ENCODE data around the gene SSX1.
"Not testable (repeated sequence)": the region's sequence is repeated elsewhere in the genome, so short reads cannot be mapped to it uniquely, and the experiment has no call there.

The SSX1 gene, protein sequence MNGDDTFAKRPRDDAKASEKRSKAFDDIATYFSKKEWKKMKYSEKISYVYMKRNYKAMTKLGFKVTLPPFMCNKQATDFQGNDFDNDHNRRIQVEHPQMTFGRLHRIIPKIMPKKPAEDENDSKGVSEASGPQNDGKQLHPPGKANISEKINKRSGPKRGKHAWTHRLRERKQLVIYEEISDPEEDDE

DNA sequence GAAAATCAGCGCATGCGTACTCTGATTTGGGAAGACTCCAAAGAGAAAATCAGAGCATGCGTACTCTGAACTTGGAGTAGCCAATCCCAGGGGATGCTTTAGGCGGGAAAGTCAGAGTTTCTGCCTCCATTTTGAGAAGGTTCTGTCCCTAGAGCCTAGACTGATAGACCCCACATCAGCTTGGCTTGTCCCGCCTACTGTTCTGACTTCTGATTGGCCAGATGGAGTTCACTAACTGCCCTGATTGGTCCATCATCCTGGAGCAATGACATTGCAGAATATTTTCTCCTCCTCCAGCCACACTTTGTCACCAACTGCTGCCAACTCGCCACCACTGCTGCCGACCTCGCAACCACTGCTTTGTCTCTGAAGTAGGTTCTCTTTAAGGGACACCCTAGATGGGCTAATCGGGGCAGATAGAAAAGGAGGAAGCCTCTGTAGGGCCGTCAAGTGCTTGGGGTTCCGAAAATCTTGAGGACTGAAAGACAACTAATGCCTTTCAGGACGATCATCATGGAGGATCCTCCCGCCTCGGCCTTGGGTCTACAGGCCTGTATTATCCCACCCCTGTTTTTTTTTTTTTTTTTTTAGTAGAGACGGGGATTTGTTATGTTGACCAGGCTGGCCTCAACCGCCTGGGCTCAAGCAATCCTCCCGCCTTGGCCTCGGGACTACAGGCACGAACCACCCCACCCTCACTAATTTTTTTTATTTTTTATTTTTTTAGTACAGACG, at the start of gene SSX1:
TSS of gene SSX1 (plus strand) at position 331 of the 735 bp plus-strand sequence. CDS start 1,850 bp downstream, outside the sequence.
- not testable (repeated sequence) for DNase-seq

DNA sequence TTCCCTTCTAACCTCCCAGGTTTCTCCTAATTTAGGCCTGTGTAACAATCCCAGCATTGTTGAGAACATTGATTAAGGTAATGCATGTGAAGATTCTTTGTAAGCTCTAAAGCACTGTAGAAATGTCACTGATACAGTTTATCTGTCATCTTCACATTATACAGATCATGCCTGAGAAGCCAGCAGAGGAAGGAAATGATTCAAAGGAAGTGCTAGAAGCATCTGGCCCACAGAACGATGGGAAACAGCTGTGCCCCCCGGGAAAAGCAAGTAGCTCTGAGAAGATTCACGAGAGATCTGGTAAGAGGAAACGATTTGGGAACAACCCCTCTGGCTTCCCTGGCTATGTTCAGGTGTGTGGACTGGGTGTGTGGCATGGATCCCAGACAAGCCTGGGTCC, 40.9 kb upstream of the SSX1 start:
- DNase-seq: not testable (repeated sequence)

DNA sequence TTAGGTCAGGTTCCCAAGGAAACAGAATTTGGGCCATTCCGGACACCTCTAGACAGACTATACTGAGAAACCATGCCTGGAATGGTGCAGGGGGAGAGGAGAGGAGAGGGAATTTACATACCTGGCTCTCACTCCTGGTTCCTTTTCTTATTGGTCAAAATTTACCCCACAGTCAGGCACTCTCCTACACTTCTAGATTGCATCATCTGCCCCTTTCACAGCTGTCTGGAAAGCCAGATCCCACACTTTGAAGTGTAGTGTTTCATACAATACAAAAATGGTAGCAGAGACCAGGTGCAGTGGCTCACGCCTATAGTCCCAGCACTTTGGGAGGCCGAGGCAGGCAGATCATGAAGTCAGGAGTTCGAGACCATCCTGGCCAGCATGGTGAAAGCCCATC, 31.0 kb upstream of the SSX1 start:
- DNase-seq: not testable (repeated sequence)

DNA sequence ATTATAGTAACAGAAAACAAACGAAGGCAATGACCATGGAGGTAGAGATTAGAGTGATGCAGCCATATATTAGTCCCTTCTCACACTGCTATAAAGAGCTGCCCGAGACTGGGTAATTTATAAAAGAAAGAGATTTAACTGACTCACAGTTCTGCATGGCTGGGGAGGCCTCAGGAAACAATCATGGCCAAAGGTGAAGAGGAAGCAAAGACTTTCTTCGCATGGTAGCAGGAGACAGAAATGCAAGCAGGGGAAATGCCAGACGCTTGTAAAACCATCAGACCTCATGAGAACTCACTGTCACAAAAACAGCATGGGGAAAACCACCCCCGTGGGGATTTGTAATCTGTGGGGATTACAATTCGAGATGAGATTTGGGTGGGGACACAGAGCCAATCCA, 2.2 kb upstream of the SSX1 start:
- DNase-seq: not testable (repeated sequence)

DNA sequence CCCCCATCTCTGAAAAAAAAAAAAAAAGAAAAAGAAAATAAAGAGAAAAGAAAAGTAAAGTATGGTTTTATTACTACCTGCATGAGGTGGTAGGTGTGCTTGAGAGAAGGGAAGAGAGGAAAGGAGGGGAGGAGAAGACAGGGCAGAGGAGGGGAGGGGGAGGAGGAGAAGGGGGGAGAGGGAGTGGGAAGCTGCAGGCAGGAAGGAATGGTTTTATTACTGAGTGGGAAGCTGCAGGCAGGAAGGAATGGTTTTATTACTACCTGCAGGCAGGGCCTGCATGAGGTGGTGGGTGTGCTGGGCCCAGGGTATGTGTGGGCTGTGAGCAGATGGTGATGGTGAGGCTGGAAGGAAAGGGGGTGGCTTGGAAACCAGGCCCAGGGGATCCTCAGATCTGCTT, 19.2 kb downstream of the SSX1 start:
- DNase-seq: not testable (repeated sequence)

DNA sequence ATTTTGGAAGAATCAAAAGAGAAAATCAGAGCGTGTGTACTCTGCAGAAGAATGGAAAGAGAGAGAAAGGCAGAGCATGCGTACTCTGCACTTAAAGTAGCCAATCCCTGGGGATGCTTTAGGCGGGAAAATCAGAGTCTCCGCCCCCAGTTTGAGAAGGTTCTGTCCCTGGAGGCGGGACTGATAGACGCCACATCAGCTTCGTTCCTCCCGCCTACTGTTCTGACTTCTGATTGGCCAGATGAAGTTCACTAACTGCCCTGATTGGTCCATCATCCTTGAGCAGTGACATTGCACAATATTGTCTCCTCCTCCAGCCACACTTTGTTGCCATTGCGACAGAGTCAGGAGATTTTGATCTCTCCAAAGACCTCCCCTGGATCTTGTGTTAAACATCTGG, 23.8 kb downstream of the SSX1 start:
- DNase-seq: no peak

DNA sequence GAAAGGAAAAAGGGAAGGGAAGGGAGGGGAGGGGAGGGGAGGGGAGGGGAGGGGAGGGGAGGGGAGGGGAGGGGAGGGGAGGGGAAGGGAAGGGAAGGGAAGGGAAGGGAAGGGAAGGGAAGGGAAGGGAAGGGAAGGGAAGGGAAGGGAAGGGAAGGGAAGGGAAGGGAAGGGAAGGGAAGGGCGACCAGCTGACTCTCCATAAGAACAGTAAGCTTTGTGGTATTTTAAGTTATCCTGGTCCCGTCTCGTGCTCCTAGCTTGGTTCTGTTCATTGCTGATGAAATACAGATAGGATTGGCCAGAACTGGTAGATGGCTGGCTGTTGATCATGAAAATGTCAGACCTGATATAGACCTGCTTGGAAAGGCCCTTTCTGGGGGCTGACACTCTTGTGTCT, 25.5 kb downstream of the SSX1 start:
- not testable (repeated sequence) for DNase-seq

DNA sequence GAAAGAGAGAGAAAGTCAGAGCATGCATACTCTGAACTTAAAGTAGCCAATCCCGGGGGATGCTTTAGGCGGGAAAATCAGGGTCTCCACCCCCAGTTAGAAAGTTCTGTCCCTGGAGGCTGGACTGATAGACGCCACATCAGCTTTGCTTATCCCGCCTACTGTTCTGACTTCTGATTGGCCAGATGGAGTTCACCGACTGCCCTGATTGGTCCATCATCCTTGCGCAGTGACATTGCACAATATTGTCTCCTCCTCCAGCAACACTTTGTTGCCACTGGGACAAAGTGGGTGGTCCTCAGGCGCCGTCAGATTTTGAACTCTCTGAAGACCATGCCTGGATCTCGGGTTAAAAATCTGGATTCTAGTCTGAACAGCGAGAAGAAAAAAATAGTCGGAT, 51.0 kb downstream of the SSX1 start:
- no peak for DNase-seq

DNA sequence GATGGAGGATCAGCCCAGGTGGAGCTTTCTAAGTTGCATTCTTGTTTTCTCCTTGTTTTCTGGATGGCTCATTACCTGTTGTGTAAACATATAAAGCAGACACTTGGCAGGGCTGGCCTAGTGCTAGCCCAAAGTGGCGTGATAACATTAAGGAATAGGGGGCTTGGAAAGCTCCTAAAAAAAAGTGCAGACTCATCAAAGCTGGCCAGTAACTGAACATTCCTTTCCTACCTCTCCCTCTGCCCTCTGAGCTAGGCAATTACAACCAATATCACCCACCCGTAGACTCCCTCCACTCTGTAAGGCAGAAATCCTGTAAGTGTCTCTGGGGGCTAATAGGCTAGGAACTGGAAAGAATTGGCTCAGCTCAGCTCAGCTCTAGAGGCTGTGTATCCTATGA, 58.8 kb downstream of the SSX1 start:
- DNase-seq: not testable (repeated sequence)

All from activated naive CD4-positive, alpha-beta T cell (primary cell).